ENCODE measurements around the gene ZNF709. TPM values are rescaled to one million over a fixed set of nuclear protein-coding genes. Genes with fewer than 3 reads are reported as not detected.

Gene ZNF709
- total RNA-seq, 1 donor from 2014 or later = 14.6 TPM

- no peak overlapping the region for H3K4me3 ChIP-seq
These were observed 955 bp upstream of the ZNF709 start for GRCh38 chr19:12485571-12485970.

GRCh38 chr19:12485052-12485416, 418 bp upstream of the ZNF709 start:
- H4K20me1 ChIP-seq (ENCODE audit: low read depth) = no peaks in the 10 kb centered on the region
- peaks cover 34% of the 10 kb centered on the region for H3K79me2 ChIP-seq (ENCODE audit: low read depth)
- Mint-ChIP-seq H3K36me3 (peaks cover 18% of the 10 kb centered on the region), H3K9me3 (peaks cover 33% of the 10 kb centered on the region), H3K4me1 (peaks cover 22% of the 10 kb centered on the region), H3K27me3 (ENCODE audit: insufficient read depth, low read depth) (peaks cover 4% of the 10 kb centered on the region), H3K27ac (peak overlapping the region; percentile 97), H3K4me3 (peak overlapping the region; percentile 88)
- H3K4me1 ChIP-seq = peaks cover 7% of the 10 kb centered on the region
- TF ChIP-seq CTCF (IDR thresholded peaks at IDR 0.05) (no peak), EZH2phosphoT487 (IDR thresholded peaks at IDR 0.05) (no peak), EZH2 (IDR thresholded peaks at IDR 0.05) (no peak)
- DNase-seq (ENCODE audit: low spot score) = no peak
- H2AFZ ChIP-seq (replicated peaks) = peak overlapping the region; percentile 86
- H3K9me3 ChIP-seq (ENCODE audit: low read depth) = no peaks in the 10 kb centered on the region
- no peaks in the 10 kb centered on the region for H3K36me3 ChIP-seq
- H3K4me3 ChIP-seq = peak overlapping the region; percentile 78
- peaks cover 9% of the 10 kb centered on the region for H3F3A ChIP-seq (ENCODE audit: low read depth)
- no peak overlapping the region for H3K9ac ChIP-seq
- no peaks in the 10 kb centered on the region for H3K27me3 ChIP-seq
- peak overlapping the region; percentile 92 for H3K4me2 ChIP-seq
- H3K27ac ChIP-seq = no peak overlapping the region

More at GRCh38 chr19:12485571-12485970, 955 bp upstream of the ZNF709 start:
- Histone ChIP-seq H3K36me3 (no peaks in the 10 kb centered on the region), H3K79me2 (ENCODE audit: low read depth) (peaks cover 30% of the 10 kb centered on the region), H3F3A (ENCODE audit: low read depth) (peaks cover 9% of the 10 kb centered on the region), H3K27me3 (no peaks in the 10 kb centered on the region), H3K4me2 (peak overlapping the region; percentile 92), H4K20me1 (ENCODE audit: low read depth) (no peaks in the 10 kb centered on the region), H3K27ac (no peak overlapping the region), H3K4me1 (peaks cover 7% of the 10 kb centered on the region), H3K9ac (no peak overlapping the region), H2AFZ (replicated peaks) (peak overlapping the region; percentile 86), H3K9me3 (ENCODE audit: low read depth) (no peaks in the 10 kb centered on the region)
- Mint-ChIP-seq H3K27me3 (ENCODE audit: insufficient read depth, low read depth) (peaks cover 4% of the 10 kb centered on the region), H3K27ac (peak overlapping the region; percentile 97), H3K4me3 (peak overlapping the region; percentile 88), H3K9me3 (peaks cover 38% of the 10 kb centered on the region), H3K4me1 (peaks cover 22% of the 10 kb centered on the region), H3K36me3 (peaks cover 18% of the 10 kb centered on the region)
- no peak for TF ChIP-seq EZH2 (IDR thresholded peaks at IDR 0.05)
- TF ChIP-seq EZH2phosphoT487 (IDR thresholded peaks at IDR 0.05) = no peak
- TF ChIP-seq CTCF (IDR thresholded peaks at IDR 0.05) = no peak
- peak; percentile 13 for DNase-seq (ENCODE audit: low spot score)

GRCh38 chr19:12484011-12484370, 625 bp downstream of the ZNF709 start:
- H2AFZ ChIP-seq (replicated peaks) = peak overlapping the region; percentile 84
- peaks cover 44% of the 10 kb centered on the region for H3K79me2 ChIP-seq (ENCODE audit: low read depth)
- peaks cover 7% of the 10 kb centered on the region for H3K4me1 ChIP-seq
- peak overlapping the region; percentile 92 for H3K4me2 ChIP-seq
- Mint-ChIP-seq H3K4me3 (peak overlapping the region; percentile 88), H3K27ac (peak overlapping the region; percentile 90), H3K27me3 (ENCODE audit: insufficient read depth, low read depth) (peaks cover 4% of the 10 kb centered on the region), H3K9me3 (peaks cover 38% of the 10 kb centered on the region), H3K36me3 (peaks cover 22% of the 10 kb centered on the region), H3K4me1 (peaks cover 22% of the 10 kb centered on the region)
- peak overlapping the region; percentile 78 for H3K4me3 ChIP-seq
- H3F3A ChIP-seq (ENCODE audit: low read depth) = peaks cover 9% of the 10 kb centered on the region
- H3K27ac ChIP-seq = peak overlapping the region; percentile 68
- DNase-seq (ENCODE audit: low spot score) = no peak
- H3K9me3 ChIP-seq (ENCODE audit: low read depth) = no peaks in the 10 kb centered on the region
- no peaks in the 10 kb centered on the region for H3K36me3 ChIP-seq
- TF ChIP-seq EZH2 (IDR thresholded peaks at IDR 0.05) (no peak), CTCF (IDR thresholded peaks at IDR 0.05) (no peak), EZH2phosphoT487 (IDR thresholded peaks at IDR 0.05) (no peak)
- H3K9ac ChIP-seq = peak overlapping the region; percentile 84
- no peaks in the 10 kb centered on the region for H4K20me1 ChIP-seq (ENCODE audit: low read depth)
- H3K27me3 ChIP-seq = no peaks in the 10 kb centered on the region
